ENCODE data around the gene DVL3.

GRCh38 chr3:184143327-184143726, 11.8 kb upstream of the DVL3 start:
- TF ChIP-seq CTCF (IDR thresholded peaks at IDR 0.05) (no peak), POLR2A (IDR thresholded peaks at IDR 0.05) (no peak)
